HL-60/S4 (cell line): ENCODE results near the gene ZCCHC24.

Experiments
- in situ Hi-C: fragments of 300-500 bp; cut with MboI; formaldehyde crosslinking; loops from 2 replicates; pipeline ENCODE4 v1.14.3; 2022; ENCODE audit warnings: low sequenced_read_pairs

Gene ZCCHC24

DNA sequence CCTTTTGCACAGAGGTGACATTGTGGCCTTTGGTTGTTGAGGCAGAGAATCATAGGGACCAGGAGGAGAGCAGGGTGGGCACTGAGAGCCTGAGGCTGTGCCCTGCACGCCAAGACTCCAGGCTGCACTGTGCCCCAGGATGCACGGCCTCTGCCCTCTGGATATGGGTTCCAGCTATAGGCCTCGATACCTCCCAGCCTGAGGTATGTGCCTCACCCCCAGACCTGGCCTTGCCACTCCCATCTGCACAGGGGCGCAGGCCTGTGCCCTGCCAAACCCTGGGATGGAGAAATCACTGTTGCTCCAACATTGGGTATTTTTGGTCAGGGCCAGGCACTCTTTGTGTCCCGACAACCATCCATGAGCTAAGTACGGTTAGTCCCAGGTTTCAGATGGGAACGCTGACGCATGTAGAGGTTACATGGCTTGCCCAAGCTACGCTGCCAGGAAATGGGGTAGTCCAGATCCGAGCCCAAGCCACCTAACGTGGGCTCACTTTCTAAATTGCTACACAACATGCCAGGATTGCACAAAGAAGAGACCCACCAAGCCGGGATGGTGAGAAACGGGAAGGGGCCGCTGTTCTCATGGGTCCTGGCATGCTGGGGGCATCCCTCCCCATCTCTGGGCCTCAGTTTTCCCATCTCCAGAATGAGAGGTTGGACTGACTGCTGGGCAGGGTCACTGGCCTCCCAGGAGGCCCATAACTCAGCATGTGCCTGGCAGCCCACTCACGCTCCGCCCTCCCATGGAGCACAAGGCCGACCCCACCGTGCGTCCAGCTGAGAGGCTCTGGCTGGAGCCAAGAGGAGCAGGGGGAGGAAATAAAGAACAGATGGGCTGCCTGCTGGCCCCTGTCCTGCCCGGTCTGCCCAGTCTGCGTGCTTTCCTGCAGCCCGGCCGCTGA lies 44.2 kb downstream of the ZCCHC24 start:
- in situ Hi-C loops = no loop called here

DNA sequence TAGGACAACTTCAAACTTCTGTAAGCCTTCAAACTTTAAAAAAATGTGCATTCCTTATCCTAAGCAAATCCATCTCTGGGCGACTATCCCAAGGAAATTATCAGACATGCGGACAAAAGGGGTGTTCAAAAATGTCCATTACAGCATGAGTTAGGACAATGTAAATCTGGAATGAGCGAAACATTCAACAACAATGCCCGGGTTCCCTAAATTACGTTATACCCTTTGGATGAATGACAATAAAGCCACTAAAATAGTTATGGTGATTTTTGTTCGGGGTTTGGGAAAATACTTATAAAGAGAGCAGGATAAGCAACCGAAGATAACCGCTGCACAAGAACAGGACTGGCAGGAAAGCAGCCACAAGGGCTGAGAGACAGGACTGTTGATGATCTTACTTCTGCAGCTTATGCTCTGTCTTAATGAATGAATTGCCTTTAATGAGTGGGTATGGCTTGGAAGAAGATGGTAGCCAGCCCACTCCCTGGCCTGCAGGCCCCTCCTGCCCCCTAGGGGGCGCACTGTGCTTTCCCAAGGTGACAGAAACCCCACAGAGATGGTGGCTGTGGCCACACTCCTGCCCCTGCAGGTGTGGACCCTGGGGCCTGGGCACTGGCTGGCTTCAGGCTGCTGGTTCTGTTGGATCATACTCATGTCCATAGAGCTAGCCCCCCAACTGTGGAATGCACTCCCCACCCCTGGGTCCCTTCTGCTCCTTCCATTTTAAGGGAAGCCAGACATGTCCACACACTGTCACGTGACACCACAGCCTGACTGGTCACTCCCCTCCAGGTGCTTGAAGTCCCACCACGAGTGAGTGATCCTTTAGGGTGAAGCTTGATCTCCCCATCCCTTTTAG lies 45.0 kb downstream of the ZCCHC24 start:
- in situ Hi-C loops = no loop called here

DNA sequence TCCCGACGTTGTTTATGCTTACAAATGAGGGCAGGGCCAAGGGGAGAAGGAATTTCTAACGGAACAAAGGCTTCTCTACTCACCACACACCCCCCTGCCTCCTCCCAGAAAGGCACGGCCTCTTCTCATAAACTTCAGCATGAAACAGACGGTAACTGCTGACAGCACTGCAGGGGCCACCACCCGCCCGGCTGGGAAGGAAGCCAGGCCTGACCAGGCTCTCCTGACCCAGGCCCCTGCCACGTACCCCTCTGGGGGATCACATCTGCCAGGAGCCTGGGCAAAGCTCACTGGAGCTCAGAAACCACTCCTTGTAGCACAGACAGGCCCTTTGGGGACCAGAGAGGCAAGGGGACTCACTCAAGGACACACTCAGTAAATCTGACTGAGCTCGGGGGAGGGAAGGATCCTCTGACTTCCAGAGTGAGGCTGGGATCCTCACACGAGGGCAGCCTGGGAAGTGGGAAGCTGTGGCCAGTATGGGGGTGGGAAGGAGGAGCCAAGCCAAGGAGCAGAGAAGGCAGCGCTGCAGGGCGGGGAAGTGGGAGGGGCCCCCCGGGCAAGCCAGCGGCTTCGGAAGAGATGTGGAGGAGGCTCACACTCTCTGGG lies 46.1 kb downstream of the ZCCHC24 start:
- in situ Hi-C loops = no loop called here

DNA sequence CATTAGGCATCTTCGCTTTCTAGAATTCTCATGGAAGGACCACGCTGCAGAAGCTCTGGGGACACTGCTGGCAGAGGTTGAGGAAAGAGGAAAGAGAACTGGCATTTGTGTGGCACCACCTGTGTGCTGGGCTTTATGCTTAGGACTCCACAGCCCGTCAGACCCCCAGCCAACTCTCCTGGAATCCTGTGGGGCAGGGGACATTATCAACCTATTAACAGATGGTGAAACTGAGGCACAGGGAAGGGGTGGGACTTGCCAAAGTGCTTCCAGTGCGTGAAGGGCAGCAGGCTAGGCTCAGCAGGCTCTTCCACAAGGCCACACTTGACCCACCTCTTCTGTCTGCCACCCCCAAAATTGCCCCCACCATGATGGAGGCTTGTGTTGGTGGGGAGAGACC lies 46.8 kb downstream of the ZCCHC24 start:
- in situ Hi-C loops = no loop called here

DNA sequence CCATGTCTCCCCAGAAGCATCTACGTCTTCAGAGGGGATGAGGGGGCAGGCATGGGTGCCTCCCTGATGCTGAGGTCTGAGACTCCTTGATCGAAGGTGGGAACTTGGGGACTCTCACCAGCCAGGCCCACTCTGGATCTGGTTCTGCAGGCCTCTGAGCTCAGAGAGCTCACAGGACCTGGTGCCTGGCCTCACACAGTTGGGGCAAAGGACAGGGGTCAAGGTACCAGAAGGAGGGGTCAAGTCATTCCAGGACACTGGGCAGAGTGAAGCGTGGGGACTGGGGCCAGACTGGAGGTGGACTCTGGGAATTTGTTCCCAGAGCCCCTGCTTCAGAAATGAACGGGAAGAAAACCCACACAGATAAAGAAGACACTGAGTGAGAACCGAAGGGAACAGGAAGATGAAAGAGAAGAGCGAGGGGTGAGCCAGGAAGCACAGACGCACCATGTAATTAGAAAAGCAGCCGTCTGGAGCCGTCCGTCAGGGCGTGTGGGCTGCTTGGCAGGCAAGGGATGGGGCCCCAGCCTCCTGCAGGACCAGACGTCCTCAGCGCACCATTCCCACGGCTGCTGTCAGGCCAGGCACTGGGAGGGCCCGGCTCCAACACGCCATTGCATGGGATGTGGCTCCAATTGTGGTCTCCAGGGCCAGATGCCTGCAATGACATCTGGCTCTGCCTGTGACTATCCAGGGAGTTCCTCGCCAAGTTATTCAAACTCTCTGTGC lies 47.7 kb downstream of the ZCCHC24 start:
- in situ Hi-C loops = no loop called here

DNA sequence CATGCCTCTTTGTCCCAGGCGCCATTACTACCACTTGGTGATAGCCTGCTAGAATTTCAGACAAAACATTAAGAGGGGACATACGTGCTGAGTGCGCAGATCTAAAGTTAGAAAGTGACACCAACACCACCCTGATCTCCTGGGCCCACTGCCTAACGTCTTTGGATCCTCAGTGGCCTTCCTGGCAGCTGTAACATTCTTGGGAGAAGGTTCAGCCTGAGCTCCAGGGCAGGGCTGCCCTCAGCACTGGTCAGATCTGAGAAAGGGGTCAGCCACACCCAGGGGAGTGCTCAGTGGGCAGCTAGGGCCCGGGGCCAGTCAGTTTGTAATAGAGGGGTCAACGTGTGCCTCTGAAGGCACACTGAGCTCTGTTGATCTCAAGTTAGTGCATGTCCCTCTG lies 48.4 kb downstream of the ZCCHC24 start:
- in situ Hi-C loops = no loop called here

DNA sequence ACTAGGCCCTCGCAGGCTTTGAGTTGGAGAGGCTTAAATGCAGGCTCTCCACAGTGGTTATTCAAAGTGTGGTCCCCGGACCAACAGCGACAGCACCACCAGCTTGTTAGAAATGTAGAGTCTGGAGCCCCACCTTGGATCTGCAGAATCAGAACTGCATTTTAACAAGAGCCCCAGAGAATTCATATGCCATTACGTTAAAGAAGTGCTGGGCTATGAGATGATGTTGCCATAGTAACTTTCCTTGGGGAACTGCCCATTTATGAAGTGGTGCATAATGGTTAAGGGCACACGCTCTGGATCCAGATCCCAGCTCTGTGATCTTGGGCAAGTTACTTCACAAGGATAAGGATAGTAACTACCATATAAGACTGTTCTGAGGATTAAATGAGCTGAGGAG lies 48.9 kb downstream of the ZCCHC24 start:
- in situ Hi-C loops = no loop called here

DNA sequence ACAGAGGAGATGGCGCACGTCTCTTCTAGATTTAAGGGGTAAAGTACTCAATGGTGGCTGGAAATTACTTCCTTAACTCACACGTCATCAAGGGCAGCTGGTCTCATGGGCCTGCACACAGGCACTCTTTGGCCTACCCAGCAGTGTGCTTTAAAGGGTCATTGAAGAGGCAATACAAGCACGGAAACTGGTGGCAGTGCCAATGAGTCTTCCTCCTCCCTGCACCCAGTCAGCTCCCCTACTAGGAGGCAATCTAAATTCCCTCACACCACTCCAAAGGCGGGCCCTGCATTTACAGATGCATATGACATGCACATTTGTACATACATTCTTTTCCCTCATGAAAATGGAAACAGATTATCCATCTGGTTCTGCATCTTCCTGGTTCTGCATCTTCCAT lies 50.8 kb downstream of the ZCCHC24 start:
- in situ Hi-C loops = no loop called here

DNA sequence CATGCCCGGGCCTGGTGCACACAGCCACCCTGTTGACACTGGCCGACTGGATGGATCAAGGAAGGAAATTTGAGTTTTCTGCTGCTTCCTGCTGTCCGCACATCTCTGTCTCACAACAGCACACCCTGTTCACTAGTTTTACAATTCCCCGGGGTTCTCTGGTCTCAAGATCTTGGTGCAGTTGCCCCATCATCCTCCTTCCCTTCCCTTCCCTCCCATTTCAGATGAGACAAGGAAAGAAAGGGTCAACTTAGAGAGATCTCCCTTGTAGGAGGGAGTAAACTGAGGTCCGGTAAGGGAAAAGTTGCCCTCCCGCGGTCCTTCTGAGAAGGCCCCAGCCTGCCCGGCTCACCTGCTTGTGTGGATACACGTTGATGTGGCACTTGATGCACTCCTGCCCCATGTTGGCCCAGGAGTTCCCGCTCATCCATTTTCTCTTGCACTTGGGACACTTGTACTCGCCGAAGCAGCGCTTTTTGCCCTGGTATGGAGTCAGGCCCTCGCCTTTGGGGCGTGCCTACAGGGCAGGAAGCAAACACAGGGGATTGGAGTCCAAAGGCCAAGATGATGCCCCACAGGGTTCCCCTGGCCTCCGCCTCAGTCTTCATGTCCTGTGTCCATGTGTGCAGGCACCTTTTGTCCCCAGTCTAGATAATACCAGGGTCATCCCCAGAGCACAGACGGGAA lies 51.4 kb downstream of the ZCCHC24 start:
- in situ Hi-C loops = no loop called here

DNA sequence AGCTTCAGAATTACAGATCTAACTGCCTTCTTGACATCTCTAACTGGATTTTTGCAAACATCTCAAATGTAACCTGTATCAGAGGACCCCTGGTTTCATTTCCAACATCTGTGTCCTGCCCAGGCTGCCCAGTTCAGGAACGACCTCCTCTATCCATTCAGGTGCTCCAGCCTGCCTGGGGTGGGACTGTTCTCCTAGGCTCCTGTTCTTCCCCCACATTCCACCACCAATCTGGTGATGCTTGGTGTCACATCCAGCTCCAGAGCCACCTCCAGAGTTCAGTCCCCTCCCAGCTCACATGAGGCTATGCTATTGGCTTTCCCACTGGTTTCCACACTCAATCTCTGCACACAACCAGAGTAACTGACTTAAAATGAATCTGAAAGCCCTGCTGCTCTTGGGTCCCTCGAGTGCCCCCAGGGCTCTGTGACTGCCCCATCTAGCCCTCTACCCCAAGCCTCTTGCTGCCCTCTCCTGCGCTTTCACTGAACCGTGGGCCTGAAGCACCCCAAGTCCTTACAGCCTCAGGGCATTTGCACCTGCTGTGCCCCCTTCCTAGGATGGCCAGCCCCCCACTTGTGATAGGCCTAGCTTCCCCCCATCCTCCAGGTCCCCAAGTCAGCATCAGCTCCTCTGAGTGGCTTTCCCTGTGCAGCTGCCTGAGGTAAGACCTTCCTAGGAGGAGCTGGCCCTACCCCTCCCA lies 52.1 kb downstream of the ZCCHC24 start:
- in situ Hi-C loops = no loop called here

DNA sequence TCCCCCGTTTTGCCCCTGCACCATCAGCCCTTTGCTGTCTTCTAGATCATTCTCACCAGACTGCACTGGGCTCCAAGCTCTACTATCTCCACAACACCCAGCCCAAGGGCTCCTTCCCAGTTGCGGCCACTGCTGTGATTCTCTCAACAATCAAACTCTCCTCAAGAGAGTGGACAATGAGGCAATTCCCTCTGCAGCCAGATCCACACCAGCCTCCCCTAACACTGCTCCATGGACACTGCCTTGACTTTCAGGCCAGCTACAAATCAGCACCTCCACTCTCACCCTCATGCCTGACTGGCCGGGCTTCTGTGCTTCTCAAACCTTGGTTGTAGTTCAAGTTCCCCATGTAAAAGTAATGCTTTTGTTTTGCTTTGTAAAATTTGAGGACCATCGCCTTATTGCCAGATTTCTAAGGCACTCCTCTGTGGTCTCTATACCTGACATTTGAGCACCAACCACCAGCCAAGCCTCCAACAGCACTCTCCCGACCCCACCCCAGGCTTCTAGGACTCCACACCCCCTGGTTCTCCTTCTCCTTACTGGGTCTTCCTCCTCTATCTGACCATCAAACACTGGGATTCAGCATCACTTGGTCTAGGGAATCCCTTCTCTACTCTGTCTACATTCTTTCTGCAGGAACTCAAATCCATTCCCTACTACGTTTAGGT lies 52.8 kb downstream of the ZCCHC24 start:
- in situ Hi-C loops = no loop called here

DNA sequence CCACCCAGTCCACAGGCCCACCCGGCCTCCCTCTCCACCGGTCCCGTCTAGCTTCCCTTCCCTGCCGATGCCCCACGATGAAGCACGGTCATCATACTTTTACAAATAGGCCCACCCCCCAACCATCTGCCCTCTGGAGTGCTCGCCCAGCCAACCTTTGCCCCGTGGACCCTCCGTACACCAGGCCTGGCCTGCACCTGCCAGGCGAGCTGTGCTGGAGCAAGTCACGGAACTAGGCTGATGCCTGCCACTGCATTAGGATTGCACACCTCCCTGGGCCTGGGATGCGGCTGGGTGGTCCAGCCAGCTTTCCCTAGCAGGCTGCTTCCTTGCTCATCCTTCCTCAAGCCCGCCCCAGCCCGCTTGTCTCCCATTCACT lies 53.4 kb downstream of the ZCCHC24 start:
- in situ Hi-C loops = no loop called here

DNA sequence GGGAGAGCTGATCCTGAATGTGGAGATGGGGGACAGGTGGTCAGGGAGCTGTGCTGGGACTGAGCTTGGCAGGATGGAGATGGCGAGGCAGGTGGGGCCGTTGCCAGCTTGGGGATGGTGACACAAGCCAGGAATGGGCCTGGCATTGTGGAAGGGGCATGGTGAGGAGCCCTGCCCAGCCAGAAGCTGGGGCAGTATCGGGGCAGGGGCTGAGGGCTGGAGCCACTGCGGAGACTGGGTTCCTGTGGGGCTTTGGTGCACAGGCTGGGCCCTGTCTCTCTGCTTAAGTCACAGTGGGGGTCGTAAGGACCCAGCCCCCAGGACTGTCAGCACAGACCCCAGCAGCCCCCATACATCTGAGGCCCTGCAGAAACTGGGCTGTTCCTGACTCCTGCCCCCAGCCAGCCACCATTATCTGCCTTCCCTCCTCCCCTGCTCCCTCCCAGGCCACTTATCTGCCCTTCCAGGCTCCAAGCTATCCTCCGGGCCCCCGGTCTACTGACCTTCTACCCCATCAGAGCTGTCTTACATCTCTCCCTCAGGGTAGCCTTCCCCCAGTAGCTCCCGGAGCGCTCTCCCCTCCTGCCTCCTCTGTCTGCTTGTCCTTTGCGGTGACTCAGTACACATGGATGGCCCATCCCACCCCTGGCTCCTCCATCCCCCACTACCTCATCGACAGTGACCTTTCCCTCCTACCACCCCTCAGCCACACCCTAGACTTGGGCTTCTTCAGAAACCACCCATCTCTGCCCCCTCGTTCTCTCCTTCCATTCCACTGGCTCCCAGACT lies 54.0 kb downstream of the ZCCHC24 start:
- in situ Hi-C loops = no loop called here

DNA sequence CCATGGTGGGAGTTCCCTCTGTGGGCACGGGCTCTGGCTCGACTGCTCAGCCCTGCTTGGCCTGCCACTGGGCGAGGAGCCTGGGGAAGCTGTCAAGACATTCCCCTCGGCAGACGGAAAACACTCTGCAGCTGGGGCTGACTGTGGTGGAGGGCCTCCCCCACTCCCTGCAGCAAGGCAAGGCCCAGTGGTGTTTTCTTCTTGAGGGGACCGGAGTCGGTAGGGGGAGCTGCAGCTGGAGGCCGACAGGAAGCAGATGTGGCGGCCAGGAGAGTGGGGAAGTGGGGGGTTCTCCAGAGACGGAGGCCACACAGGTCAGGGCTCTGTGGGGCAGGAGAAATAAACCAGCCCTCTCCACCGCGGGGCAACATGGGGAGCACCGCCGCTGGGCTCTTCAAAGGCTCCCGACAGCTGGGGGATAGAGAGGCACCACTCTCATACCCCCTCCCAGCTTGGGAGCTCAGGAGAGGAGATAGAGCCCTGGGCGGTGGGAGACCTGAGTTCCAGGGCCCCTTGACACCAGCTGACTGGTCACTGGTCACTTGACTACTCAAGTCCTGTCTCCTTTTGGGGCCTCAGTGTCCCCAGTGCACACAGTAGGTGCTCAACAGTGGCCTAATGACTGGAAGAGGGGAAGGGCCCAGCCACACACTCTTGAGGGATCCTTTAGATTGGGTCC lies 54.7 kb downstream of the ZCCHC24 start:
- in situ Hi-C loops = no loop called here

DNA sequence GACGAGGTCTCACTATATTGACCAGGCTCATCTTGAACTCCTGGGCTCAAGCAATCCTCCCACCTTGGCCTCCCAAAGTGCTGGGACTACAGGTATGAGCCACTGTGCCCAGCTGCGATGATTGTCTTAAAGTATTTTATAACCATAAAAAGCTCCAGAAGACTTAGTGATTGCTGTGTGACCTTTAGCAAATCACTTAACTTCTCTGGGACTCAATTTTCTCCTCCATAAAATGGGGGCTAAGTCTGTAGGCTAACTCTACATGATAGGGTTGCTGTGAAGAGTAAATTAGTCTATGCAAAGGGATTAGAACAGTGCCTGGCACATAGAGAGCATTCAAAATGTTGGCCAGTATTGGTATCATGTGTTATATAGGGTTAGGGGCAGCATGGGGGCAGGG lies 55.4 kb downstream of the ZCCHC24 start:
- in situ Hi-C loops = no loop called here

DNA sequence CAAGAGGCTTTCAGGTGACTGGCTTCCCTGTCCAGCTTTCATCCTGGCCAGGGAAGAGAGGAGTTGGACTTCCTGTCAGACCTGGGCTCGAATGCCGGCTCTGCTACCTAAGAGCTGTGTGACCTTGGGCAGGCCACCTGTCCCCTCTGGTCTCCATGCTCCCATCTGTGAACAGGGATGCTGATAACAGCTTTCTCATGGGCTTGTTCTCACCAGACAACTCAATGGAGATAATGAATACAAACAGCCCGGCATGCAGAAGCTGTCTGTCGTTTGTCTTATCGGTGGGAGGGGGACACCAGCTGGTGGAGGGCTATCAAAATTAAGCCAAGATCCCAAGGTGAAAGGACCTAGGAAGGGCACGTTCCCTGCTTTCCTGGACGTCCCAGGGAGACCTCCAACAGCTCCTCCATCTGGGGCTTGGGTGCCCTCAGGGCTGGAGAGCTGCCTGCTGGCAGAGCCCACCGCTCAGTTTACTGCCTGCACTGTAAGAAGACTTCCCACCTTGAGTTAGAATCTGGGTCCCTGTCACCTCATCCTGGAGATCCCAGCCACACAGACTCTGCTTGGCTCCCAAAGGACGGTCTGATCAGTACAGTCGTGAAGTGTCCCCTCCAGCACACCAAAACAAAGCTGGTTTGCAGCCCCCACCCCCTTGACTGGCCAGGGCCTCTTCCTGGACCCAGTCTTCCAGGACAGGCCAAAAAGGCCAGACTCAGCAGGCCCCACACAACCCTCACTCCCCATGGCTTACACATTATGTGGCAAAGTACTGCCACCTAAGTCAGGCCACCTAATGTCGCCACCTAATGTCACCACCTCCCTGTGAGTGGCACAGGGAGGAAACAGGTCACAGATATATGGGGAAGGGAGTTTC lies 57.2 kb downstream of the ZCCHC24 start:
- in situ Hi-C loops = no loop called here

DNA sequence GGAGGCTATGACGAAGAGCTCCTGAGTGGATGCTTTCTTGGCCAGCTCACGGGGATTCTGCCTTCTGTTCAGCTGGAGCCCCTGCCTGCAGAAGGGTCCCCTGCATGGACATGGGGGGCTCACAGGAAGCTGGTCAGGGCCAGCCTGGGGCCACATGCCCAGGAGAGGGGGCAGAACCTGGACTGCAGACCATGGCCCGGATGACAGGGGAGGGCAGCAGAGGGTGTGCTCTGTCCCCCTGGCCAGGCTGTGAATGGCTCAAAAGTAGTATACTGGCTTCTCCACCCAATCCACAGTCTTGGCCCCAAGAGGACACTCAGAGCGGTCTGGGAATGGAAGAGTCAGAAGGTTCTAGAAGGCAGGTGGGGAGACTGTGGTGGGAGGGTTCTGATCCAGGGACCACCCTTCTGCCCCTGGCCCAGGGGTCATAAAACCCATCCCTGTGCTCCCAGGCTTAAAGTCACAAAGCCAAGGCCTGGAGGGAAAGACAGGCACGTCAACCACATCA lies 57.9 kb downstream of the ZCCHC24 start:
- in situ Hi-C loops = no loop called here
